ENCODE results near the gene VPS13A.
"Not testable (repeated sequence)": the region's sequence is repeated elsewhere in the genome, so short reads cannot be mapped to it uniquely, and the experiment has no call there.

DNA sequence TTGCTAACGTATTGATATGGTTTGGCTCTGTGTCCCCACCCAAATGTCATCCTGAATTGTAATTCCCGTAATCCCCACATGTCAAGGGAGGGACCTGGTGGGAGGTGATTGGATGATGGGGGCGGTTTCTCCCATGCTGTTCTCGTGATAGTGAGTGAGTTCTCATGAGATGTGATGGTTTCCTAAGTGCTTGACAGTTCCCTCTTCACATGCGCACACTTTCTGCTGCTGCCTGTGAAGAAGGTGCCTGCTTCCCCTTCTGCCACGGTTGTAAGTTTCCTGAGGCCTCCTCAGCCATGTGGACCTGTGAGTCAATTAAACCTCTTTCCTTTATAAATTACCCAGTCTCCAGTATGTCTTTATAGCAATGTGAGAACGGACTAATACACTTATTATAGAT lies 263.8 kb downstream of the VPS13A start:
- TF ChIP-seq, protein P1, sequence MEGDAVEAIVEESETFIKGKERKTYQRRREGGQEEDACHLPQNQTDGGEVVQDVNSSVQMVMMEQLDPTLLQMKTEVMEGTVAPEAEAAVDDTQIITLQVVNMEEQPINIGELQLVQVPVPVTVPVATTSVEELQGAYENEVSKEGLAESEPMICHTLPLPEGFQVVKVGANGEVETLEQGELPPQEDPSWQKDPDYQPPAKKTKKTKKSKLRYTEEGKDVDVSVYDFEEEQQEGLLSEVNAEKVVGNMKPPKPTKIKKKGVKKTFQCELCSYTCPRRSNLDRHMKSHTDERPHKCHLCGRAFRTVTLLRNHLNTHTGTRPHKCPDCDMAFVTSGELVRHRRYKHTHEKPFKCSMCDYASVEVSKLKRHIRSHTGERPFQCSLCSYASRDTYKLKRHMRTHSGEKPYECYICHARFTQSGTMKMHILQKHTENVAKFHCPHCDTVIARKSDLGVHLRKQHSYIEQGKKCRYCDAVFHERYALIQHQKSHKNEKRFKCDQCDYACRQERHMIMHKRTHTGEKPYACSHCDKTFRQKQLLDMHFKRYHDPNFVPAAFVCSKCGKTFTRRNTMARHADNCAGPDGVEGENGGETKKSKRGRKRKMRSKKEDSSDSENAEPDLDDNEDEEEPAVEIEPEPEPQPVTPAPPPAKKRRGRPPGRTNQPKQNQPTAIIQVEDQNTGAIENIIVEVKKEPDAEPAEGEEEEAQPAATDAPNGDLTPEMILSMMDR (IDR thresholded peaks at IDR 0.05; ENCODE audit: poor library complexity, severe bottlenecking) = not testable (repeated sequence)
- not testable (repeated sequence) for TF ChIP-seq EP300 (conservative IDR thresholded peaks at IDR 0.05; ENCODE audit: poor library complexity, severe bottlenecking); TAF1 (IDR thresholded peaks at IDR 0.05; ENCODE audit: low read depth); EZH2 (IDR thresholded peaks at IDR 0.05; ENCODE audit: borderline replicate concordance, insufficient read depth, low read length, poor library complexity, severe bottlenecking); RAD21 (conservative IDR thresholded peaks at IDR 0.05); POLR2AphosphoS5 (IDR thresholded peaks at IDR 0.05)

Data from neural cell (in vitro differentiated cells).